Ascending aorta (tissue), 2 donors: ENCODE measurements around the gene HPF1. TPM values are rescaled to one million over a fixed set of nuclear protein-coding genes. Genes with fewer than 3 reads are reported as not detected.
A peak's percentile ranks its signal among the peaks of the same experiment; 100 is the strongest.
"Not testable (repeated sequence)": the region's sequence is repeated elsewhere in the genome, so short reads cannot be mapped to it uniquely, and the experiment has no call there.

Source experiments
- DNase-seq, 2 donors: peaks; one replicate each; pipeline ENCODE4 v3.0.0-alpha.2; 2019; ENCODE audit warnings: low spot score in 2 of 2
- H3K27ac ChIP-seq, 2 donors: fragments of 200-600 bp; sonication (generic); one replicate each; pipeline ENCODE4 v1.5.1; 2016 to 2017; ENCODE audit warnings: mild to moderate bottlenecking in 1 of 2
- H3K27me3 ChIP-seq: fragments of 200-600 bp; sonication (generic); one replicate; pipeline ENCODE4 v1.5.1; 2017
- H3K36me3 ChIP-seq, 2 donors: fragments of 200-600 bp; sonication (generic); one replicate each; pipeline ENCODE4 v1.5.1; 2016
- H3K4me1 ChIP-seq, 2 donors: fragments of 200-600 bp; sonication (generic); one replicate each; pipeline ENCODE4 v1.5.1; 2016 to 2017; ENCODE audit warnings: mild to moderate bottlenecking in 1 of 2
- H3K4me3 ChIP-seq, 2 donors: fragments of 200-600 bp; sonication (generic); one replicate each; pipeline ENCODE4 v1.5.1; 2016 to 2017; ENCODE audit warnings: mild to moderate bottlenecking in 1 of 2
- H3K9me3 ChIP-seq, 2 donors: fragments of 200-600 bp; sonication (generic); one replicate each; pipeline ENCODE4 v1.5.1; 2016
- CTCF ChIP-seq, 3 experiments: fragments of 200-600 bp in 2 of 3; fragments of 450-650 bp in 1 of 3; sonication (generic) in 2 of 3; IDR thresholded peaks; one replicate each; pipeline ENCODE4 v1.5.1; 2016 to 2019; ENCODE audit warnings: antibody characterized with exemption in 3 of 3, mild to moderate bottlenecking in 1 of 3, moderate library complexity in 1 of 3
- intact Hi-C: fragments of 100-400 bp; cut with DNase I; formaldehyde crosslinking; loops from one replicate; pipeline ENCODE4 v1.15.1; 2023
- total RNA-seq: library from RNA; depleted of rRNA; stranded (reverse); fragments of >200 nt; gene quantifications from one replicate; pipeline ENCODE4 v1.1.0, GENCODE V29; 2016

The HPF1 gene
- total RNA-seq, 1 donor from 2014 or later, result 0.53 TPM

- Histone ChIP-seq H3K4me3 (no peak overlapping the region), H3K9me3 (no peaks in the 10 kb centered on the region), H3K4me1 (peaks cover 0 to 4% of the 10 kb centered on the region in 2 donors), H3K36me3 (no peaks in the 10 kb centered on the region), H3K27ac (no peak overlapping the region), H3K27me3 (no peaks in the 10 kb centered on the region)
- DNase-seq, result no peak
- TF ChIP-seq CTCF (IDR thresholded peaks at IDR 0.05), result no peak
- intact Hi-C loops, result no loop called here
These were observed 37.8 kb upstream of the HPF1 start for GRCh38 chr4:169795585-169795984.

GRCh38 chr4:169791527-169792156 lies 33.9 kb upstream of the HPF1 start:
- Histone ChIP-seq H3K36me3 (no peaks in the 10 kb centered on the region), H3K4me1 (peaks cover 0 to 4% of the 10 kb centered on the region in 2 donors), H3K9me3 (no peaks in the 10 kb centered on the region), H3K4me3 (peak overlapping the region; percentile 27 to 48), H3K27me3 (no peaks in the 10 kb centered on the region), H3K27ac (no peak overlapping the region)
- no peak for DNase-seq
- intact Hi-C loops, result no loop called here
- TF ChIP-seq CTCF (IDR thresholded peaks at IDR 0.05), result peak; percentile 2 to 51 (median 28)

GRCh38 chr4:169791062-169791461 lies 33.3 kb upstream of the HPF1 start:
- Histone ChIP-seq H3K4me1 (peaks cover 0 to 4% of the 10 kb centered on the region in 2 donors), H3K9me3 (no peaks in the 10 kb centered on the region), H3K27me3 (no peaks in the 10 kb centered on the region), H3K36me3 (no peaks in the 10 kb centered on the region), H3K4me3 (no peak overlapping the region), H3K27ac (no peak overlapping the region)
- intact Hi-C loops, result no loop called here
- TF ChIP-seq CTCF (IDR thresholded peaks at IDR 0.05), result no peak
- DNase-seq, result no peak

- TF ChIP-seq CTCF (IDR thresholded peaks at IDR 0.05), result peak in 1 of 3 experiments; percentile 19
- H3K36me3 ChIP-seq, result no peaks in the 10 kb centered on the region
- H3K4me3 ChIP-seq, result peak overlapping the region in 1 of 2 donors; percentile 26
- no peaks in the 10 kb centered on the region for H3K4me1 ChIP-seq
- intact Hi-C loops, result no loop called here
- no peak overlapping the region for H3K27ac ChIP-seq
- DNase-seq, result no peak
- no peaks in the 10 kb centered on the region for H3K27me3 ChIP-seq
- H3K9me3 ChIP-seq, result peaks cover 0 to 3% of the 10 kb centered on the region in 2 donors
These were observed 17.0 kb upstream of the HPF1 start for GRCh38 chr4:169774466-169775445.

GRCh38 chr4:169773889-169774288 lies 16.1 kb upstream of the HPF1 start:
- H3K4me1 ChIP-seq, result no peaks in the 10 kb centered on the region
- no peak overlapping the region for H3K4me3 ChIP-seq
- peaks cover 0 to 3% of the 10 kb centered on the region in 2 donors for H3K9me3 ChIP-seq
- no peak for DNase-seq
- TF ChIP-seq CTCF (IDR thresholded peaks at IDR 0.05), result no peak
- H3K27ac ChIP-seq, result no peak overlapping the region
- intact Hi-C loops, result no loop called here
- no peaks in the 10 kb centered on the region for H3K27me3 ChIP-seq
- no peaks in the 10 kb centered on the region for H3K36me3 ChIP-seq

GRCh38 chr4:169771556-169772080 lies 13.9 kb upstream of the HPF1 start:
- DNase-seq, H3K27me3 ChIP-seq, intact Hi-C loops, H3K4me1 ChIP-seq, H3K9me3 ChIP-seq, H3K4me3 ChIP-seq, H3K36me3 ChIP-seq, H3K27ac ChIP-seq: not testable (repeated sequence)
